Smooth muscle cell (in vitro differentiated cells): ENCODE measurements around the gene SETD3. TPM values are rescaled to one million over a fixed set of nuclear protein-coding genes. Genes with fewer than 3 reads are reported as not detected.

Experiments used
- DNase-seq: peaks from one replicate; lab custom pipeline; 2025; ENCODE audit not compliant: unreplicated experiment; lab: John Stamatoyannopoulos, UW
- H2AFZ ChIP-seq: fragments of 200-600 bp; sonication (generic); 2 replicates; pipeline ENCODE4 v1.6.0; 2016; ENCODE audit warnings: antibody characterized with exemption, low read depth, mild to moderate bottlenecking
- H3F3A ChIP-seq: fragments of 200-600 bp; sonication (generic); 2 replicates; pipeline ENCODE4 v1.6.0; 2017; ENCODE audit warnings: antibody characterized with exemption, low read depth
- H3K27ac ChIP-seq: fragments of 200-600 bp; sonication (generic); 2 replicates; pipeline ENCODE4 v1.5.1; 2016; ENCODE audit warnings: low read depth, mild to moderate bottlenecking
- H3K27me3 ChIP-seq: fragments of 200-600 bp; sonication (generic); 2 replicates; pipeline ENCODE4 v1.6.1; 2016; ENCODE audit warnings: low read depth, mild to moderate bottlenecking
- H3K36me3 ChIP-seq: fragments of 200-600 bp; sonication (generic); 2 replicates; pipeline ENCODE4 v1.5.1; 2016; ENCODE audit warnings: low read depth
- H3K4me1 ChIP-seq: fragments of 200-600 bp; sonication (generic); 2 replicates; pipeline ENCODE4 v1.5.1; 2016; ENCODE audit warnings: low read depth
- H3K4me2 ChIP-seq: fragments of 200-600 bp; sonication (generic); 2 replicates; pipeline ENCODE4 v1.6.0; 2016; ENCODE audit warnings: mild to moderate bottlenecking
- H3K4me3 ChIP-seq: fragments of 200-600 bp; sonication (generic); 2 replicates; pipeline ENCODE4 v1.5.1; 2016; ENCODE audit warnings: mild to moderate bottlenecking
- H3K79me2 ChIP-seq: fragments of 200-600 bp; sonication (generic); 2 replicates; pipeline ENCODE4 v1.6.0; 2016; ENCODE audit warnings: low read depth, mild to moderate bottlenecking
- H3K9ac ChIP-seq: fragments of 200-600 bp; sonication (generic); 2 replicates; pipeline ENCODE4 v1.6.0; 2016; ENCODE audit warnings: low read depth
- H3K9me3 ChIP-seq: fragments of 200-600 bp; sonication (generic); replicated peaks from 2 replicates; pipeline ENCODE4 v1.5.1; 2016; ENCODE audit warnings: low read depth
- H4K20me1 ChIP-seq: fragments of 200-600 bp; sonication (generic); 2 replicates; pipeline ENCODE4 v1.6.0; 2016; ENCODE audit warnings: low read depth
- WGBS: methylation state at CpG from one replicate; pipeline ENCODE4 v1.1.7; 2016; ENCODE audit warnings: low lambda C conversion rate; 5-methylcytosine and 5-hydroxymethylcytosine counted together
- polyA plus RNA-seq: library from polyadenylated mRNA; unstranded; fragments of >200 nt; fragmentation: Nextera tagmentation; extraction: Ambion mirVana; gene quantifications from 2 replicates; pipeline ENCODE4 v1.2.1, GENCODE V29; 2016
- total RNA-seq: library from RNA; depleted of rRNA; stranded (reverse); fragments of >200 nt; gene quantifications from 2 replicates; pipeline ENCODE4 v1.2.3, GENCODE V29; 2014
- TF ChIP-seq, protein P1 (sequence below): fragments of 200-600 bp; sonication (generic); IDR thresholded peaks from 2 replicates; pipeline ENCODE4 v1.5.1; 2017; ENCODE audit warnings: borderline replicate concordance, mild to moderate bottlenecking, antibody characterized with exemption; ENCODE audit not compliant: insufficient read depth, poor library complexity, severe bottlenecking

The SETD3 gene
- total and polyA plus RNA-seq, 2 experiments from 2014 or later: 49.2 to 74.9 TPM

DNA sequence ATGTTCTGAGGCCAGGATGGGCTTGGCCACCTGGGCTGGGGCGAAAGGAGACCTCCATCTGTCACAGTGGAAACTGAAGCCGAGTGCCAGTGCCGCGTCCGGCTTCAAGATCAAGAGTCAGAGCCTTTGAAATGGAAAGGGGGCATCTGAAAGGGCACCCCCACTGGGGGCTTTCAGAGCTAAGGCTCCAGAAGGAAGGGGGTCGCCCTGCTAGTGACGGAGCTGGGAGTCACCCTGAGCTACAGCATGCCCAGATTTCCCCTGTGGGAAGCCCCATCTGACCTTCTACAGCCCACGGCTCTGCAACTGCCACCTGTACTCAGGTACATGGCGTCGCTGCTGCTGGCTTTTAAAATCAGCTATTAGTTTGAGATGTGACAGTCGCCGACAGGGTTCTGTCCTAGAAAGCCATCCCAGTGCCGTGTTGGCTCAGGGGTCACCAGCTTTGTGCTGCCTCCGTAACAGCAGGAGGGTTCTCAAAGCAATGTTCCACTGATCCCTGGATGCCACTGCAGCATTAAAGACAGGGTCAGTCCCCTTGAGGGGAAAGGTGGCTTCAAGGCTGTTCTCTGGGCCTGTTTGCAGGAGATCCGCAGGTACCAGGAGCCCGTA is 32.0 kb upstream of the SETD3 start:
- Histone ChIP-seq H3K27ac (no peak overlapping the region), H3K27me3 (no peaks in the 10 kb centered on the region), H3K4me3 (no peak overlapping the region), H3K79me2 (no peaks in the 10 kb centered on the region), H3K9me3 (no peaks in the 10 kb centered on the region), H3F3A (peaks cover 8% of the 10 kb centered on the region), H4K20me1 (peaks cover 35% of the 10 kb centered on the region), H3K4me1 (no peaks in the 10 kb centered on the region), H3K9ac (no peak overlapping the region), H3K36me3 (no peaks in the 10 kb centered on the region), H2AFZ (no peak overlapping the region), H3K4me2 (no peak overlapping the region)
- WGBS: 95% methylated on average over 16 of the region's 16 CpGs
- TF ChIP-seq, protein P1, sequence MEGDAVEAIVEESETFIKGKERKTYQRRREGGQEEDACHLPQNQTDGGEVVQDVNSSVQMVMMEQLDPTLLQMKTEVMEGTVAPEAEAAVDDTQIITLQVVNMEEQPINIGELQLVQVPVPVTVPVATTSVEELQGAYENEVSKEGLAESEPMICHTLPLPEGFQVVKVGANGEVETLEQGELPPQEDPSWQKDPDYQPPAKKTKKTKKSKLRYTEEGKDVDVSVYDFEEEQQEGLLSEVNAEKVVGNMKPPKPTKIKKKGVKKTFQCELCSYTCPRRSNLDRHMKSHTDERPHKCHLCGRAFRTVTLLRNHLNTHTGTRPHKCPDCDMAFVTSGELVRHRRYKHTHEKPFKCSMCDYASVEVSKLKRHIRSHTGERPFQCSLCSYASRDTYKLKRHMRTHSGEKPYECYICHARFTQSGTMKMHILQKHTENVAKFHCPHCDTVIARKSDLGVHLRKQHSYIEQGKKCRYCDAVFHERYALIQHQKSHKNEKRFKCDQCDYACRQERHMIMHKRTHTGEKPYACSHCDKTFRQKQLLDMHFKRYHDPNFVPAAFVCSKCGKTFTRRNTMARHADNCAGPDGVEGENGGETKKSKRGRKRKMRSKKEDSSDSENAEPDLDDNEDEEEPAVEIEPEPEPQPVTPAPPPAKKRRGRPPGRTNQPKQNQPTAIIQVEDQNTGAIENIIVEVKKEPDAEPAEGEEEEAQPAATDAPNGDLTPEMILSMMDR: no peak
- no peak for DNase-seq

DNA sequence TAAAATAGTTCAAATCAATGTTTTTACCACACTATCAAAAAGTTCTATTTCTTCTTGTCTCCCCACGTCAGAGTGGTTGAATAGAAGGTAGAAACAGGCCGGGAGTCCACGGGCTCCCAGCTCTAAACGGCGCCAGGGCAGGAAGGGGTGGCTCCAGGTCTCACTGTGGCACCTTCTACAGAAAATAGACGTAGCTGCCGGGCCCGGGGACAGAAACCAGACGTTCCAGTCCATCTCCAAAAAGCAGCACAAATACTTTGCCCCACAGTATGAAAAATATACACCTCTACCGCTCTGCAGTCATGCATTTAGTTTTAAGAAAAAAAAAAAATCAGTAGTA is 31.4 kb upstream of the SETD3 start:
- no peaks in the 10 kb centered on the region for H3K36me3 ChIP-seq
- no peak overlapping the region for H3K9ac ChIP-seq
- TF ChIP-seq, protein P1: no peak
- H3K4me1 ChIP-seq: no peaks in the 10 kb centered on the region
- H3K4me3 ChIP-seq: no peak overlapping the region
- peak overlapping the region; percentile 7 for H3K27ac ChIP-seq
- no peak overlapping the region for H2AFZ ChIP-seq
- no peak overlapping the region for H3K4me2 ChIP-seq
- no peak for DNase-seq
- H3K9me3 ChIP-seq: no peaks in the 10 kb centered on the region
- H4K20me1 ChIP-seq: peaks cover 29% of the 10 kb centered on the region
- no peaks in the 10 kb centered on the region for H3K79me2 ChIP-seq
- no peaks in the 10 kb centered on the region for H3K27me3 ChIP-seq
- H3F3A ChIP-seq: peaks cover 8% of the 10 kb centered on the region
- 94% methylated on average over 10 of the region's 10 CpGs for WGBS

DNA sequence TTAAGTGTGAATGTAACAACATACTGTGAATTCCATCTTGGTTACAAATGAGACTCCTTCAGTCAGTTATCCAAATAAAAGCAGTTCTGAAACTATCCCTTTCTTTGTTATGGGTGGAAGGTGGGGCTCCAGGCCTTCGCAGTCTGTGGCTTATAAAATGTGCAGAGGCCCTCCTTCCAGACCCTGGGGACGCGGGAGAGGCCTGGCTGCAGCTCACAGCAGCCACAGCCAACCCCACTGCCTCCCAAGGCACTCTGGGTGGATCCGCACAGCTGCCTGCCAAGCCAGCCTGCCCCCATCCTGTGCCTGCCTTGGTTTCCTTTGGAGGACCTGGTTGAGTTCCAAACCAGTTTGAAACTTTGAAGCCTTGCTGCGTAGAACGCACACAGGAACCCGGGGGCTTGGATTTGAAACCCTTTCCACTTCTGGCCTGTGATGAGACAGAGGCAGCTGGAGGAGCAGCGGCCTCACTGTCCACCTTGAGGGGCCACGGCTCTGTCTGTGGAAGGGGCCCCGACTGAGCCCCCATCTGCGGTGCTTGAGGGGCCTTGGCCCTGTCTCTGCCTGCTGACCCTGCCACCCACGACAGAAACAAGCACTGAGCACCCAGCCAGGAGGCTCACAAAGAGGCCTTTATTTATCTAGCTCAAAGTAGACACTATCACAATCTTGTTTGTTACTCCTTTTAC is 30.9 kb upstream of the SETD3 start:
- DNase-seq: no peak
- no peak overlapping the region for H3K4me3 ChIP-seq
- H3K27ac ChIP-seq: peak overlapping the region; percentile 7

More for the DNA sequence above, 30.9 kb upstream of the SETD3 start:
- Histone ChIP-seq H3K36me3 (peaks cover 3% of the 10 kb centered on the region), H3K9ac (no peak overlapping the region), H4K20me1 (peaks cover 29% of the 10 kb centered on the region), H2AFZ (no peak overlapping the region), H3K4me2 (no peak overlapping the region), H3F3A (peaks cover 8% of the 10 kb centered on the region), H3K27me3 (no peaks in the 10 kb centered on the region), H3K79me2 (no peaks in the 10 kb centered on the region), H3K9me3 (no peaks in the 10 kb centered on the region), H3K4me1 (no peaks in the 10 kb centered on the region)
- TF ChIP-seq, protein P1: no peak
- WGBS: 89% methylated on average over 12 of the region's 12 CpGs
